Dendritic cell treated with granulocyte-macrophage colony-stimulating factor and Interleukin-4, amounts not matched to agents 40 ng/mL and 50 ng/mL, for 4 days (primary cell): ENCODE results near the gene PITRM1.

Experiments
- H3K27ac Mint-ChIP-seq: one replicate; pipeline ENCODE4 v1.8.0; 2022; ENCODE audit warnings: mild to moderate bottlenecking, mixed read lengths
- H3K27me3 Mint-ChIP-seq: one replicate; pipeline ENCODE4 v1.8.0; 2022; ENCODE audit warnings: mild to moderate bottlenecking, mixed read lengths
- H3K36me3 Mint-ChIP-seq: one replicate; pipeline ENCODE4 v1.8.0; 2022; ENCODE audit warnings: low read depth, mixed read lengths
- H3K4me1 Mint-ChIP-seq: one replicate; pipeline ENCODE4 v1.8.0; 2022; ENCODE audit warnings: low read depth, mixed read lengths
- H3K4me3 Mint-ChIP-seq: one replicate; pipeline ENCODE4 v1.8.0; 2022; ENCODE audit warnings: mild to moderate bottlenecking, moderate library complexity, mixed read lengths
- H3K9me3 Mint-ChIP-seq: one replicate; pipeline ENCODE4 v1.8.0; 2022; ENCODE audit warnings: mixed read lengths
- intact Hi-C: fragments of 100-400 bp; cut with micrococcal nuclease; formaldehyde crosslinking; loops from one replicate; pipeline ENCODE4 v1.15.0; 2022

The PITRM1 gene

DNA sequence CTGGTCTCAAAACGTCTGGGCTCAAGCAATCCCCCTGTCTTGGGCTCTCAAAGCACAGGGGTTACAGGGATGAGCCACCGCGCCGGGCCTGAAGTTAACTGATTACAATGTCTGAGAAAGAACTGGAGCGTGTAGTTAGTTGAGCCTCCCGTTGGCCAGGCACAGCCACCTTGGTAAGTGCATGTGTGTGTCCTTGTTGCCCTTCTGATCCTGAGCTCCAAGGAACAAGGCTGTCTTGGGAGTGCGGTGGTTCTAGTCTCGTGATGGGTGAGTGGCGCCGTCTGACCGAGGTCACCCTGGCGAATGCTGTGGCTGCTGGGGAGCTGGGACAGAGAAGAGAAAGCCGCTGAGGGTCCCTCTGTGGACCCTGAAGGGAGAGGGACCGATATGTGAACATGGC is 50.5 kb downstream of the PITRM1 start:
- Mint-ChIP-seq H3K27ac (no peak overlapping the region), H3K27me3 (no peaks in the 10 kb centered on the region), H3K4me3 (no peak overlapping the region), H3K9me3 (no peaks in the 10 kb centered on the region), H3K36me3 (peaks cover 100% of the 10 kb centered on the region), H3K4me1 (no peaks in the 10 kb centered on the region)
- intact Hi-C loops = no loop called here

DNA sequence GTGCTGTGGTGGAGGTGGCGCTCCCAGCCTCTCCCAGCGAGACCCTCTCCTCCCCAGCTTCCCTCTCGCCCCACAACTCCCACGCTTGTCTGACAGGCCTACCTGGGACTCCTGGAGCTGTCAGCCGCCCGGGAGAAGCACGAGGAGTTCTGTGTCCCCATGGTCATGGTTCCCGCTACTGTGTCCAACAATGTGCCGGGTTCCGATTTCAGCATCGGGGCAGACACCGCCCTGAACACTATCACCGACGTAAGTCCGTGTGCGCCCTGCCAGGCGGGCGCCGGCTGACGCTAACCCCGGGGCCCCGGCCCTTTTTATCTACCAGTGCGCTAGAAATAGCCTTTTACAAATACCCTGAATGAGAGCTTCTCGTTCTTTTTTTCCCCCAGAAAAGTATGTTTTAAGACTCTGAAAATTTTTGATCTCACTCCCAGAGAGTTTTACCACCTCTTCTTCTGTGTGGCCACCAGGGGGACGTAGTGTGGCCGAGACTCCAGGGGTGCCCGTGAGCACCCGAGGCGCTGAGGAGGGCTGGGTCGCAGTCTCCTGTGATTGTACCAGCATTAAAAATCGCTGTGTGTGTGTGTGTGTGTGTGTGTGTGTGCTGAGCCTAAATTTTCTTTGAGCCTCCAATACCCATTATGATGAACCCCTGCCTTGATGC is 52.7 kb downstream of the PITRM1 start:
- Mint-ChIP-seq H3K27ac (no peak overlapping the region), H3K9me3 (no peaks in the 10 kb centered on the region), H3K27me3 (no peaks in the 10 kb centered on the region), H3K4me3 (no peak overlapping the region), H3K4me1 (no peaks in the 10 kb centered on the region), H3K36me3 (peaks cover 100% of the 10 kb centered on the region)
- intact Hi-C loops = no loop called here

DNA sequence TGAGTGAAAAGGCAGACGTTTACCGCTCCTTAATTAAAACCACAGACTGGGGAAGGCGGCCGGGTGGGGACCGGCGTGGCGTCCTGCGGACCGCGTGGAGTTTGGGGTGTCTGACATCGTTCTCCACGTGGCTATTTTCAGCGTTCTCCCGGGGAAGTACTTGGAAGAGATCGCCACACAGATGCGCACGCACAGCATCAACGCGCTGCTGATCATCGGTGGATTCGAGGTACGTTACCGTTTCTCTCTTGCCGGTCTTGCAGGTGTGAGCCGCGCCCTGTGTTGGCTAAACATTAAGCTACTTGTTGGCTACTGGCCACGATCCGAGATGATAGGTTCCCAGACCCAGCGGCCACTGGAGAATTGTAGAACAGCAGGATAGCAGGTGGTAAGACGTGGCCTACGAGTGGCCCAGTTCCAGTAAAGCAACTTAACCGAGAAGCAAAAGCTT is 53.9 kb downstream of the PITRM1 start:
- Mint-ChIP-seq H3K9me3 (no peaks in the 10 kb centered on the region), H3K4me1 (no peaks in the 10 kb centered on the region), H3K36me3 (peaks cover 100% of the 10 kb centered on the region), H3K27ac (no peak overlapping the region), H3K27me3 (no peaks in the 10 kb centered on the region), H3K4me3 (no peak overlapping the region)
- intact Hi-C loops = no loop called here

DNA sequence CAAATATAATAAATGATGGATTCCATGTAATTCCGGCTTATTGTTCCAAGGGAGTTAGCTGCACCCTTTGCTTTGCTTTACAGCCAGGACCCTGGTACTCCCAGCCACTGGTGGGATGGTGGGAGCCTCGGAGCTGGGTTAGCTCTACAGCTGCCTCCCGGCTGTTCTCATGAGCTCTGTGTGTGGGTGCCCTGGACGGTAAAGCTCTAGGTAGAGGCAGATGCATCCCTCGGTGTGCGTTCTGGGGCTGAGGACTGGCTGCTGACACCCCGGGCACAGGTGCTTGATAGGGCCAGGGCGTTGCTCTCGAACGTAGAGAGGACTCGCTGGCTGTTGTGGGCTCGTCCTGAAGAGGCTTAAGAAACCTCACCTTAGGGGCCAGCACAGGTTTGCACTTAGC is 55.1 kb downstream of the PITRM1 start:
- no peak overlapping the region for H3K27ac Mint-ChIP-seq
- no peaks in the 10 kb centered on the region for H3K9me3 Mint-ChIP-seq
- intact Hi-C loops = no loop called here
- peaks cover 100% of the 10 kb centered on the region for H3K36me3 Mint-ChIP-seq
- H3K27me3 Mint-ChIP-seq = no peaks in the 10 kb centered on the region
- H3K4me1 Mint-ChIP-seq = no peaks in the 10 kb centered on the region
- no peak overlapping the region for H3K4me3 Mint-ChIP-seq

DNA sequence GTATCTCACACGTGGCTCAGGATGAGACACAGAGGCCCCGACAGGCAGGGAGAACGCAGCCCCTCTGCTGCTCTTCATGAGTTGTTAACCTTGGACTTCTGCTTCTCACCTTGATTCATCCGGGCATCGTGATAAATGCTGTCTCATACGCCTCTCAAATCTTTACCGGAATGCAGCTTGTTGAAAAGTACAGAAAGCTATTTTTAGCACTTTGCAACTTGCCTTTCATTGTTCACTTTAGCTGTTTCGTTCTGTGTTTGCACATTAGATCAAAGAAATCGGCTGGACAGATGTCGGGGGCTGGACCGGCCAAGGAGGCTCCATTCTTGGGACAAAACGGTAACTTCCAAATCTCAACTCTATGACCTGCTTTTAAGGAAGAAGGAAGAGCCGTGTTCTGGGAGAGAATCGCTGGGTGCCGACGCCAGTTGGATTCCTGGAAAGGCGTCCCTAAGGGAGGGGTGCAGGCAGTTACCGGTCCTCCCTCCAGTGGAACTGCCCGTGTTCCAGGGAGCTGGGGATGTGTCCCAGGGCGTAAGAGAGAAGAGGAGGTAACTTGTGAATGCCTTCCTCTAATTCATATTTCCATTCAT is 56.0 kb downstream of the PITRM1 start:
- intact Hi-C loops = no loop called here
- no peak overlapping the region for H3K27ac Mint-ChIP-seq
- no peaks in the 10 kb centered on the region for H3K4me1 Mint-ChIP-seq
- peaks cover 100% of the 10 kb centered on the region for H3K36me3 Mint-ChIP-seq
- H3K4me3 Mint-ChIP-seq = no peak overlapping the region
- H3K9me3 Mint-ChIP-seq = no peaks in the 10 kb centered on the region
- no peaks in the 10 kb centered on the region for H3K27me3 Mint-ChIP-seq

DNA sequence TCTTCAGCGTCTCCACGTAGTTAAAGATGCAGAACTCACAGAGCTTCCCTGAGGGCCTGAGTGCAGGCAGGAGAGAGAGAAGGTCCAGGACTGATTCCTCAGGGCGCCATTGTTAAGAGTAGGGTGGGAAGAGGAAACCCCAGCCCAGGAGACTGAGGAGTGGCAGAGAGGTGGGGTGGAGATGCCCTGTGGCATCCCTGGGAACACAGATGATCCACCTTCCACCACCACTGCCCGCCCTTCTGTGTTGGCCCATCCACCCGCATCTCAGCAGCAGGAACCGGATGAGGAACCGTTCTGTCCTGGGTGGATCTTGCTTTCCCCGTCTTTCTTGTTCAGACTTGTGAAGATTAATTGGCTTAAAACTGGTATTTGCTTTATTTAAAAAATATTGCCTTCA is 56.9 kb downstream of the PITRM1 start:
- no peak overlapping the region for H3K27ac Mint-ChIP-seq
- no peak overlapping the region for H3K4me3 Mint-ChIP-seq
- H3K4me1 Mint-ChIP-seq = no peaks in the 10 kb centered on the region
- peaks cover 100% of the 10 kb centered on the region for H3K36me3 Mint-ChIP-seq
- intact Hi-C loops = no loop called here
- no peaks in the 10 kb centered on the region for H3K9me3 Mint-ChIP-seq
- no peaks in the 10 kb centered on the region for H3K27me3 Mint-ChIP-seq

DNA sequence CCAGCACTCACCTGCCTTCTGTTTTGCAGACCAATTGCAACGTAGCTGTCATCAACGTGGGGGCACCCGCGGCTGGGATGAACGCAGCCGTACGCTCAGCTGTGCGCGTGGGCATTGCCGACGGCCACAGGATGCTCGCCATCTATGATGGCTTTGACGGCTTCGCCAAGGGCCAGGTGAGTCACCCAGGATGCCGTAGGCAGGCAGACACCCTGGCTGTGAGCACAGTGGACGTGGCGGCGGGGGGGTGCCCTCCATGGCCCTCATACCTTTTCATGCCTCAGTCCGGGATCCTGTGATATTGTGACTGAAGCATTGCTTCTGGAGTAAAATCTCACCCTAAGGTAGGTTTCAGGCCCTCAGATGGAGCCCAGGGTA is 59.2 kb downstream of the PITRM1 start:
- no peak overlapping the region for H3K27ac Mint-ChIP-seq
- H3K9me3 Mint-ChIP-seq = no peaks in the 10 kb centered on the region
- intact Hi-C loops = no loop called here
- no peaks in the 10 kb centered on the region for H3K27me3 Mint-ChIP-seq
- no peak overlapping the region for H3K4me3 Mint-ChIP-seq
- no peaks in the 10 kb centered on the region for H3K4me1 Mint-ChIP-seq
- H3K36me3 Mint-ChIP-seq = peaks cover 100% of the 10 kb centered on the region

DNA sequence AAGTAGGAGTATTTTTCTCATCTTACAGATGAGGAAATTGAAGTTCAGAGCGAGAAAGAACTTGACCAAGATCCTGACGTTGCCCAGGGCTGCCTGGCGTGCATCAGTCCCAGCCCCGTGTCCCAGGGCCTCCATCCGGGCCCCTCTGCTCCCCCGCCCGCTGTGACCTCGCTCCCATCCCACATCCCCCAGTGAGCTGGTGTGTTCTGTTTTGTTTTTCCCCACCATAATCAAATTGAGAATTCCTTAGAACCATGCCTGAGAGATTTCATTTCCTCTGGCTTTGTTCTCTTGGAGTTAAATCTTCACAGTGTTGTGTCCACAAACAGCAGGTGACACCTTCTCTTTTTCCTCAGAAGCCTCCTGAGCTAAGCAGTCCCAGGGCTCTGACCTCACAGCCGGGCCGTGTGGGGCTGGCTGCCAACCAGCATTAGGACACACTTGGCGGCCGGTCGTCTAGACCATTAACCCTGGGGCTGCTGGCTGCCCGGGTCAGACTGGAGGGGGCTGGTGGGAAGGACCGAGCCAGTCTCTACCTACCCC is 60.9 kb downstream of the PITRM1 start:
- Mint-ChIP-seq H3K36me3 (peaks cover 100% of the 10 kb centered on the region), H3K27ac (no peak overlapping the region), H3K4me3 (no peak overlapping the region), H3K4me1 (no peaks in the 10 kb centered on the region), H3K27me3 (no peaks in the 10 kb centered on the region), H3K9me3 (no peaks in the 10 kb centered on the region)
- intact Hi-C loops = no loop called here

DNA sequence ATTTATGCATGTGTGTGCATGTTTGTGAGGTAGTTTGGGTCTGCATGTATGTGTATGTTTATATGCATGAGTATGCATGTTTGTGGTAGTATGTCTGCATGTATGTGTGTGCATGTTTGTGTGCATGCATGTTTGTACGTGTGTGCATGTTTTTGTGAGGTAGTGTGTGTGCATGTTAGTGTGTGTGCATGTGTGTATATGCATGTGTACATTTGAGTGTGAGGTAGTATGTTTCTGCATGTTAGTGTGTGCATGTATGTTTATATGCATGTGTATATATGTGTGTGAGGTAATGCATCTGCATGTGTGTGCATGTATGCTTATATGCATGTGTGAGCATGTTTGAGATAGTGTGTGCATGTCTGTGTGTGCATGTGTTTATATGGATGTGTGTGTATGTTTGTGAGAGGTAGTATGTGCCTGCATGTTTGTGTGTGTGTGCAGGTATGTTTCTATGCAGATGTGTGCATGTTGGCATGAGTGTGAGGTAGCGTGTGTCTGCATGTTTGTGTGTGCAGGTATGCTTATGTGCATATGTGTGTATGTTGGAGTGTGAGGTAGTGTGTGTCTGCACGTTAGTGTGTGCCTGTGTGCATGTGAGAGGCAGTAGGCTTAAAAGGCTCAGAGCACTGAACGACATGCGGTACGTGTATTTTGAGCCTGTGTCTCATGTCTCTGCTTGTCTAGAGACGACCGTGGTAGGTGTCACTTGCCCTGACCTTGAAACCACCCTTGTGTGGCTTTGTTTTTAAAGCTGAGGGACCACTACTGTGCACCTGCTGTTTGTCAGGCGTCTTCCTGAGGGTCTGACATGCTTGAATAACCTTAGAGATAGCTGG is 61.6 kb downstream of the PITRM1 start:
- Mint-ChIP-seq H3K4me1 (no peaks in the 10 kb centered on the region), H3K36me3 (peaks cover 98% of the 10 kb centered on the region), H3K9me3 (no peaks in the 10 kb centered on the region), H3K4me3 (no peak overlapping the region), H3K27ac (no peak overlapping the region), H3K27me3 (no peaks in the 10 kb centered on the region)
- intact Hi-C loops = no loop called here

DNA sequence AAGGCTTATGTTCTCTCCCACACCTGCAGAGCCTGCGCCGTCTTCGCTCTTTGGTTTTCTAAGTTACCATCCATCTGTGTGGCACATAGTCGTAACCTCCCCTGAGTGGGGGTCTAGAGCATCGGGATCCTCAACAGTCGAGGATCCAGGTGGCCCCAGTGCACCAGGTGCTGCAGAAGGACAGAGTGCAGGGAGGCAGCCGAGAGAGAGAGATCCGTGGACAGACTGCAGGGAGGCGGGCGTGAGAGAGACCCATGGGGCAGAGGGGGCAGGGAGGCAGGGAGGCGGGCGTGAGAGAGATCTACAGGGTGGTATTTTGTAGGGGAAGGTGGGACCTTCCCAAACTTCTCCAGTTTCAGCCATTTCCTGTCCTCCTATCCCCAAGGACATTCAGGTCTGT is 62.9 kb downstream of the PITRM1 start:
- Mint-ChIP-seq H3K36me3 (peaks cover 98% of the 10 kb centered on the region), H3K27me3 (no peaks in the 10 kb centered on the region), H3K9me3 (no peaks in the 10 kb centered on the region), H3K4me1 (no peaks in the 10 kb centered on the region), H3K4me3 (no peak overlapping the region), H3K27ac (no peak overlapping the region)
- intact Hi-C loops = no loop called here

DNA sequence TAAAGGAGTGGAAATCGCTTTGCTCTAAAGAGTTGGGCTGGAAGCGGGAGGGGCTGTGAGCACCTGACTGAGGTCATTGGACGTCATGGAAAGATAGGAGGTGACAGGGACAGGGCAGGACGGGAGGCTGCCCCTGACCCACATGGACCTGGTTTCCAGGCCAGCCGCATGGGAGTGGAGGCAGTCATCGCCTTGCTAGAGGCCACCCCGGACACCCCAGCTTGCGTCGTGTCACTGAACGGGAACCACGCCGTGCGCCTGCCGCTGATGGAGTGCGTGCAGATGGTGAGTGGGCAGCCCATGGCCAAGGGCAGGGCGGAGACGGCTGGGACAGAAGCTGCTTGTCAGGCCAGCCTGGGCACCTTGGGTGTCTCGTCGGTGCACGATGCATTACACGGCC is 63.4 kb downstream of the PITRM1 start:
- no peaks in the 10 kb centered on the region for H3K9me3 Mint-ChIP-seq
- H3K4me1 Mint-ChIP-seq = no peaks in the 10 kb centered on the region
- no peak overlapping the region for H3K4me3 Mint-ChIP-seq
- intact Hi-C loops = no loop called here
- no peaks in the 10 kb centered on the region for H3K27me3 Mint-ChIP-seq
- H3K36me3 Mint-ChIP-seq = peaks cover 98% of the 10 kb centered on the region
- H3K27ac Mint-ChIP-seq = no peak overlapping the region

DNA sequence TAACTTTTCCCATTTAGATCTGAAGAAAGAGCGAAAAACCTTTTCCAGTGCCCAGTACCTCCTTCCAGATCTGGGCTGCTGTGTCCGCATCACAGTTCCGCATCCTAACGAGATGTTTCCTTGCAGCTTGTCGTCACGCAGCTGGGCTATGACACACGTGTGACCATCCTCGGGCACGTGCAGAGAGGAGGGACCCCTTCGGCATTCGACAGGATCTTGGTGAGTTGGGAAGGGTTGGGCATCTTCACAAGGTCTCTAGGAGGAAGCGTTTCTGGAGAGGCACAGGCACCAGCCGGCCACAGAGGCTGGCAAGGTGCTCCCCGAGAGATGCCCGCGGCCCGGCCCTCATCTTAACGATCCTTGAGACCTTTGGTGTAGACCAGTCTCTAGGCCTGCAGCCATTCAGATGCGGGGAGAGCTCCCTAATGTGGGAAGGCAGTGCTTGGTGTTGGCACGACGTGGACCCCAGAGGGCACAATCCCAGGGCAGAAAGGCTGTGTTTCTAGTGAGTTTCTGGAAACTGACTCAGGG is 63.9 kb downstream of the PITRM1 start:
- intact Hi-C loops = no loop called here
- Mint-ChIP-seq H3K4me3 (no peak overlapping the region), H3K9me3 (no peaks in the 10 kb centered on the region)

DNA sequence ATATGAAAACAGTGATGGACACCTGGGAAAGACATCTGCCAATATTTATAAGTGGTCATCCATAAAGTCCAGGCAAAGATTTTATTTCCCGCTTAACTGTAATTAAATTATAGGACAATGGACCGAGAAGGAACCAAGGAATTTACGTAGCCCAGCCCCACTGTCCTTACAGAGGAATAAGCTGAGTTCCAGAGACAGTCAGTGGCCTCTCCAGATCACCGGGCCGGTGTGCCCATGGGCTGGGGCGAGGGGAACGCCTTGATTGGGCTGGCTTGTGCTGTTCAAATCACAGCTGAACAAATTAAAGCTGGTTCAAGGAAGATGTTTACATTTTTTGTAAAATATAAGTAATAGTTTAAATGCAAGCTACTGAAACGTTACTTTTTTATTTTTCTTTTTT is 64.5 kb downstream of the PITRM1 start:
- intact Hi-C loops = no loop called here
- no peaks in the 10 kb centered on the region for H3K27me3 Mint-ChIP-seq
- H3K36me3 Mint-ChIP-seq = peaks cover 98% of the 10 kb centered on the region
- H3K27ac Mint-ChIP-seq = no peak overlapping the region
- H3K4me1 Mint-ChIP-seq = no peaks in the 10 kb centered on the region
- H3K4me3 Mint-ChIP-seq = no peak overlapping the region
- H3K9me3 Mint-ChIP-seq = no peaks in the 10 kb centered on the region

More for the DNA sequence above, 63.9 kb downstream of the PITRM1 start:
- H3K27me3 Mint-ChIP-seq = no peaks in the 10 kb centered on the region
- no peaks in the 10 kb centered on the region for H3K4me1 Mint-ChIP-seq
- H3K27ac Mint-ChIP-seq = no peak overlapping the region
- H3K36me3 Mint-ChIP-seq = peaks cover 98% of the 10 kb centered on the region

DNA sequence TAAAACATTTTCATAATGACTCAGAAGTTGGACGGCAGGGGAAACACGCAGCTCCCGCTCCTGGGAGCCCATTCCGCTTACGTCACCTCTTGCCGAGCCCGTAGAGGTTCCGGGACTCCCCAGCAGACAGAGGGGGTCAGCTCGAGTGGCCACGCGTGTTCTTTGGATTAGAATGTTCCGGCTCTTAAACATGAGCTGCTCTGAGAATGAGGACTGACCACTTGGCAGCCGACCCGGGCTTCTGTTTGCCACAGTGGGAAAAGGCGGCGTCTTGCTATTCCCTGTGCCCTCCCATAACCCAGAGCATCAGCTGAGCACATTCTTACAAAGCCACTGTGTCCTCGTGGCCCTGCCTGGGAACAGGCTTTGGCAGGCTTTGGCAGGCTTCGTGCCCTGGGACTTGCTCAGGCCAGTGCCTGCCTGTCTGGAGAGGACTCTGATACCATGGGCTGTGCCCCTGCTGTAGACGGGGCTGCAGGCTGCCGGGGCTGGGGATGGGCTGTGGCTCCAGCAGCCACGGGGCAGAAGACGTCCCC is 65.1 kb downstream of the PITRM1 start:
- H3K36me3 Mint-ChIP-seq = peaks cover 98% of the 10 kb centered on the region
- H3K27me3 Mint-ChIP-seq = no peaks in the 10 kb centered on the region
- H3K9me3 Mint-ChIP-seq = no peaks in the 10 kb centered on the region
- intact Hi-C loops = no loop called here
- H3K27ac Mint-ChIP-seq = no peak overlapping the region
- no peak overlapping the region for H3K4me3 Mint-ChIP-seq
- no peaks in the 10 kb centered on the region for H3K4me1 Mint-ChIP-seq
